Measurements from ENCODE around the gene AFAP1.

Gene AFAP1

DNA sequence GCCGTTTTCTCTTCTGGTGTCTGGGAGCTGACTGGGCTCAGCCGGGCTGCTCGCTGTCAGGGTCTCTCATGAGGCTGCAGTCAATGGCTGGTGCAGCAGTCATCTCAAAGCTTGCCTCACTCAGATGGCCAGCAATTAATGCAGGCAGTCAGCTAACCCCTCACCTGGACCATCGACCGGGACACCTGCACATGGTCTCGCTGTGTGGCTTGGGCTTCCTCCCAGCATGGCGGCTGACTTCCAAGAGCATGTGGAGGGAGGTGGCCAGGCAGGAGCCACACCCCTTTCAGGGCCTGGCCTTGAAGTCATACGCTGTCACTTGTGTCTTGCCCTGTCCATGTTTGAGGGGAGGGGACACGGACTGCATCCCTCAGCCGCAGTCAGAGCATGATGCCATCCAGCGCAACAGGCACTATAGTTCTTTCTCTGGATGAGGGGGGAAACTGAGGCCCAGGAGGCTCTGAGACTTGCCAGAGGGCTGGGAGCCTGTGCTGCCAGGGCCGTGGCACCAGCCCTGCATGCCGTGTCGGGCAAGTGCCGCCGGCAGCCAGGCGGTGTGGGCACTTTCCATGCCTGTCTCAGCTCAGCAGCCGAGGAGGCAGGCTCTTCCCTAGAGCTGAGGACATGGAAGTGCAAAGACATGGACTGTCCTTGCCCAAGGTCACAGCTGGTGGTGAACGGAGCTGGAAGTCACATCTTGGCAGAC lies 201.8 kb downstream of the AFAP1 start:
- no peak for DNase-seq (ENCODE audit: low read depth)

DNA sequence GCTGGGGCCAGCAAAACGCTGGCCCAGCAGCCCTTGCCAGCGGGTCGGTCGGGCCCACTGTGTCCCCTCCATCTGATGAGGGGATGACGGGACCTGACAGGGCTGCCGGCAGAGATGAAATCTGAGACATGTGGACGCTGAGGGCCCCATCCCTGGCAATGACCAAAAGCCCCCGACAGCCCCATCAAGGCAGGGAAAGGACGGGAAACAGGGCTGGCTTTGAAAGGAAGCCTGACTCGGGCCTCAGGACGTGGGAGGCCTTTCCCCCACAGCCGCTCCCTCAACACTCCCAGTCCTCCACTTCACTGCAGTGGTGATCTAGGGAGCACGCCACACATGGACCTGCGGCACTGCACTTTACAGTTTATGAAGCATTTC lies 202.4 kb downstream of the AFAP1 start:
- no peak for DNase-seq (ENCODE audit: low read depth)

GRCh38 chr4:7736436-7737267 lies 203.0 kb downstream of the AFAP1 start:
- DNase-seq (ENCODE audit: low read depth): no peak

- DNase-seq (ENCODE audit: low read depth): no peak
Observed at GRCh38 chr4:7735961-7736360, 203.7 kb downstream of the AFAP1 start.

GRCh38 chr4:7735395-7735794 lies 204.3 kb downstream of the AFAP1 start:
- DNase-seq (ENCODE audit: low read depth): no peak

- no peak for DNase-seq (ENCODE audit: low read depth)
Observed at GRCh38 chr4:7734651-7735260, 204.9 kb downstream of the AFAP1 start.

DNA sequence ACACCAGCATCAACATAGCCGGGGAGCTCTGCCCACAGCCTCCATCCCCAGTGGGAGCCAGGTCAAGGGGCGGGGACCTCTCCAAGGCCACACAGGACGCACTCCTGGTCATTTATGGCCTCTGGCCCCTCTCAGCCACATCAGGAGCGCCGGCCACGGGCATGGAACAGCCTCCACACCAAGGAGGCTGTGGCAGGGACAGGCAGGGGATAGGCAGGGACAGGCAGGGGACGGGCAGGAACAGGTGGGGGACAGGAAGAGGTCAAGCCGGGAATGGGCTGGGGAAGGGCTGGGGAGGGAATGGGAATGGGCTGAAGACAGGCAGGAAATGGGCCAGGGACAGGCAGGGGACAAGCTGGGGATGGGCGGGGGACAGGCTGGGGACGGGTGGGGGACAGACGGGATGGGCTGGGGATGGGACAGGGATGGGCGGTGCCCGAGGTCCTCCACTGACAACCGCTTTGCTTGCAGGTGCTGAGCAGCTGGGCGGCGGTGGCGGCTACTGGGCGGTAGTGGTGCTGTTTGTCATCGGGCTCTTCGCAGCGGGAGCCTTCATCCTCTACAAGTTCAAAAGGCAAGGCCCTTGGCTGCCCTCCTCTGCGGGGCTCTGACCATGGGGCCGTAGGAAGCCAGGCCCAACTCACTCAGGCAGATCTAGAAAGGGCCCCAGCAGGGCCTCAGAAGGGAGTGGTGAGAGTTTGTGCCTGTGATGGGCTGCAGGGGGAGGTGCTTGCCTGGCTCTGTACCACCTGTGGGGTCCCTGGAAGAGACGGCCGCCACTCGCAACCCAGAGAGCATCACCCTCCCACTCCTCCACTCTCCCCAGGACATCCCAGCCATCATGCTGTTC lies 205.6 kb downstream of the AFAP1 start:
- DNase-seq (ENCODE audit: low read depth): no peak

DNA sequence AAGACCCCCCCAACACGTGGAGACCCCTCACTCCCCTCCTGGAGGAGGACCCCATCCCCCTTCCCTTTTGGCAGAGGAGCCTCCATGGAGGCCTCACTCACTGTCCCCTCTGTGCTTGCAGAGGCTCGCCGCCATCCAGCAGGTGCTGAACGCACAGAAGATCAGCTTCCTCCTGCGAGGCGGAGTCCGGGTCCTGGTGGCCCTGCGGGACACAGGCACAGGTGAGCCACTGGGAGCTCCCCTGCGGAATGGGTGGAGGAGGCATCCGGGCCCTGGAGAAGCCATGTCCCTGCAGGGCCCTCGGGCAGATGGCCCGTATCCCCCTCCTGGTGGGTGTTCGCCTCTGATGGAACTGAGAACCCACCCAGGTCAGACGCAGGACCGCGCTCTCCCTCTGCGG lies 206.5 kb downstream of the AFAP1 start:
- DNase-seq (ENCODE audit: low read depth): no peak

DNA sequence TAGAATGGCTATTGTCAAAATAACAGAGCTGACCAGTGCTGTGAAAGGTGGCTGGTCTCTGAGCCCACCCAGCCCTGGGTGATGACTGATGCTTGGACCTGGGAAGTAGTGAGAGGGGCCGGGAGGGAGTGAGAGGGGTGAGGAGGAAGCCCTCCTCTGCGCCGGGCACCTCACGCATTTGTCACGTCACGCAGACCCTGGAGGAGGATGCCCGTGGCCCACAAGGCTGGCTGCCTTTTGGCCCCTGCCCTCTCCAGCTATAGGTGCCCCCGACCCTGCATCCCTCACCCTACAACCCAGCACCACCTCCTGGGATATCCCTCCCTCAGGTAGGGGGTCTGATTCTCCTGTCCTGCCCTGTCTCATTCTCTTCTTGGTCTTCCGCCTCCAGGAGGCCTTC lies 207.4 kb downstream of the AFAP1 start:
- DNase-seq (ENCODE audit: low read depth): no peak

DNA sequence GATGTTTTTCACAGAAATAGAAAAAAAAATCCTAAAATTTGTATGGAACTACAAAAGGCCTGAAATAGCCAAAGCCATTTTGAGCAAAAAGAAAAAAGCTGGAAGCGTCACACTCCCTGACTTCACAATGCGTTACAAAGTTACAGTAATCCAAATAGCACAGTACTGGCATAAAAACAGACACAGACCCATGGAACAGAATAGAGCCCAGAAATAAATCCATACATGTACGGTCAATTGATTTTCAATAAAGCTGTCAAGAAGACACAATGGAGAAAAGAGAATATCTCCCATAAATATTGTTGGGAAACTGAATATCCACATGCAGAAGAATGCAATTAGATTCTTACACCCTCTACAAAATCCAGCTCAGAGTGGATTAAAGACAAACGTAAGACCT lies 208.2 kb downstream of the AFAP1 start:
- DNase-seq (ENCODE audit: low read depth): no peak

GRCh38 chr4:7727749-7728148 lies 211.9 kb downstream of the AFAP1 start:
- no peak for DNase-seq (ENCODE audit: low read depth)

DNA sequence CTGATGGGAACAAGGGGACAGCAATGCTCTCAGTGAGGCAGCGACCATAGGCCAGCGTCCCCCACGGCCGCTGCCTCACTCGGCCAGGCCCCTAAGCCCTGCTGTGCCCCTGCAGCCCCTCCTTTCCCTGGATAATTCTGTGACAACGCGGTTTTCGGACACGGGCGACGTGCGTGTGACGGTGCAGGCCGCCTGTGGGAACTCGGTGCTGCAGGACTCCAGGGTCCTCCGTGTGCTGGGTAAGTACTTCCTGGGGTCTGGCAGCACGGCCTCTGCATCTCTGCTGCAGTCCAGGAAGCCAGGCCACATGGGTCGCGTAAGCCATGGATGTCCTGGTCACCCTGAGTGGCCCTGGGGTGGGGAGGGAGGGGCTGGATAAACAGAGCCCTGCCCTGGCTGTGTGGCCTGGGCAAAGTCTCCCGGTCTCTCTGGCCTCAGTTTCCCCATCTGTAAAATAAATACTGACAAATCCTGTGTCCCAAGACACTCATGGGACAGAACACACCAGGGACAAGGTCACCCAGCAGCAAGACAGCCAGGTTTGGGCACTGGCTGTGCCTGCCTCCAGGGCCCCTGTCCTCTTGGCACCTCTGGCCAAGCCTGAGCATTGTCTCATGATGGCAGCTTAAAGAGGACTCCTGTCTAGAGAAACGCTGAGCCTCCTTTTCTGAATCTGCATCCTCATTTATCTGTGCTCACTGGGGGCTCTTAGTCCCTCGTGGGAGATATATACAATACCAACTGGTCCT lies 212.8 kb downstream of the AFAP1 start:
- DNase-seq (ENCODE audit: low read depth): no peak

GRCh38 chr4:7725951-7726350 lies 213.7 kb downstream of the AFAP1 start:
- peak; percentile 22 for DNase-seq (ENCODE audit: low read depth)

GRCh38 chr4:7723625-7724024 lies 216.0 kb downstream of the AFAP1 start:
- no peak for DNase-seq (ENCODE audit: low read depth)

DNA sequence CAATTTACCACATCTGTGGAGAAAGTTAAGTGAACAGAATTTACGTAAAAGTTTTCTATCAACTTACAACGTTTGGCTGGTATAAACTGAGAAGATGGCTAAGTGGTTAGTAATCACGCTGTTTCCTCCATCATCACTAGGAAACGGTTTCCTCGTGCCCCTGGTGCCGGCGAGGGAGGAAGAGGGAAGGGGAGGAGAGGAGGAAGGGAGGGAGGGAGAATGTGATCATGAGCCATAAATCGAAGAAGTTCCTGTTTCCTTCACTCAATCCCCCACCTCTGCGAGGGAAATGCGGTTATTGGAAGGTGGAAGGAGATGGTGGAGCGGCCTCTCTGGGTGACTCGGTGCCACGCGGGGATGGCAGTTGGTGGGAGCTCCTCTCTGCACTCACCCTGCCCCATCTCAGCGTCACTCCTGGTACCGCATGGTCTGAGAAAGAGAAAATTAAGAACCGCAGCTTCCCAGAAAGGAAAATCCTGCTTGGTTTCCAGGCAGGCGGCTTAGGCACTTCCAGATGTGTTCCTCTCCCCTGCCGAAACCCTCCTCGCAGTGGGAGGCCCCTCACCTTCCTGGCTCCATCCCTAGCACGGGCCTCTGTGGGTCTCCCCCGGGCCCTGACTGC lies 216.8 kb downstream of the AFAP1 start:
- DNase-seq (ENCODE audit: low read depth): no peak

DNA sequence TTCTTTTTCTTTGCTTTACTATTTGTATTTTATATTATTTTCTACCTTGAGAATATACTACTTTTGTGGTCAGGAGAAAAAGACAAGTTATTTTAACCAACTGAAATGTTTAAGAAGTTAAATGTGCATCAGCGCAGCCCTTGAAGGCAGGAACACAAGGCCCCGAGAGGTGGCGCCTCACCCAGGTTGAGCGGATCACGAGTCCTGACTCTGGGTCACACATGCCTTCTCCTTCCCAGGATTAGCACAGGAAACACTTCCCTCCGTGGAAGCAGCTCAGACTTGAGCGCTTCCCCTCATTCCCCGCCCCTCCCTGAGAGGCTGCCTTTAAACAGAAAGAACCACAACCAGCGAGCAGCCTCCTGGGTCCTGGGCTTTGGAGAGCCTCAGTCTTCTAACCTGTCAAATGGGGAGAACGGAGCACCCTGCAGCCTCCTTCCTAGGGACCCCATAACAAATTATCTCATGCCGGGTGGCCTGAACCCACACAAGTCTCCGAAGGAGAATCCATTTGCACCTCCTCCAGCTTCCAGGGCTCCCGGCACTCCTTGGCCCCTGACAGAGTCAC lies 217.6 kb downstream of the AFAP1 start:
- DNase-seq (ENCODE audit: low read depth): no peak

DNA sequence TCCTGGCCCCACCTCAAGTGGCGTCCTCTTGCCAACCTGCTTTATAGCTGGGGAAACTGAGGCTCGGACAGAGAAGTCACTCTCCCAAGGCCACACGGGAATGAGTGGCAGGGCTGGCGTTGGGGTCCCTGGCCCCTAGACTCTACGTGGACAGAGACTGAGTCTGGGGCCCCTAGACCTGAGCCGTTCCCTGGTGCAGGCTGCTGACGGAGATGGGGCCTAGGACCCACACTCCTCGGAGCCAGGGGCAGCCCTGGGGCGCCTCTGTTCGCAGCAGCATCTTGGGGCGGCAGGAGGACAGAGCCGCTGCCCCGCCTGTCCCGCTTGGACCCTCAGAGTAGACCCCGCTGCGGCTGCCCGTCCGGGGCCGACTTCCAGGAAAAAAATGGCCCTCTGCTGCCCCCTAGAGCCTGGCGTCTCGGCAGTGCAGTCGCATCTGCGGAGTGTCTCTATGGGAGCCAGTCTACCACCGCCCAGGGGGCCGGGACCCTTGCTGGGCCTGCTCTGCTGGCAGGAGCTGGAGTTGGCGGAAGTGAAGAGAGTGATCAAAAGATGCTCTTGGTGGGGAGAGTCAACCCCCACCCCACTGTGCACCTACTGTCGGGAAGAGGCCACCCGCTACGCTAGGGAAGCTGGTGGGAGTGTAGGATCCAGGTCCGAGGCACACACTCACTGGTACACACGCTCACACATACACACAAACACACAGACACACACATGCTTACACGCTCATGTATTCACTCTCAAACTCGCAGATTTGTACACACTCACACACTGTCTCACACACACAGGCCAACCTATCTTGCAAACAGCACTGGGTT lies 220.1 kb downstream of the AFAP1 start:
- DNase-seq (ENCODE audit: low read depth): no peak

GRCh38 chr4:7717946-7718490 lies 221.6 kb downstream of the AFAP1 start:
- DNase-seq (ENCODE audit: low read depth): no peak

- DNase-seq (ENCODE audit: low read depth): no peak
Observed at GRCh38 chr4:7717161-7717560, 222.5 kb downstream of the AFAP1 start.

All from GM04504 (cell line).